ENCODE measurements around the gene KSR1.

GRCh38 chr17:27657620-27658019, 201.4 kb downstream of the KSR1 start:
- TF ChIP-seq POLR2A (IDR thresholded peaks at IDR 0.05) (no peak), CTCF (IDR thresholded peaks at IDR 0.05) (no peak)
